MCF 10A (cell line): ENCODE results near the gene GPAT2. TPM values are rescaled to one million over a fixed set of nuclear protein-coding genes. Genes with fewer than 3 reads are reported as not detected.
A peak's percentile ranks its signal among the peaks of the same experiment; 100 is the strongest.
"Not testable (repeated sequence)": the region's sequence is repeated elsewhere in the genome, so short reads cannot be mapped to it uniquely, and the experiment has no call there.

Source experiments
- BruUV-seq: library from RNA; stranded (reverse); fragments of 400-500 nt; replicated peaks from 2 replicates; lab custom pipeline; 2021; lab: Mats Ljungman, UMichigan
- CTCF ChIA-PET: fragments of 300-600 bp; sonication (Branson Sonifier 250); formaldehyde crosslinking; extraction: SDS; loops from one replicate; lab custom pipeline; 2021; ENCODE audit warnings: antibody characterized with exemption, inconsistent platforms; lab: Yijun Ruan, JAX
- POLR2A ChIA-PET: fragments of 300-600, 350-650 bp; sonication (Branson Sonifier 250); formaldehyde crosslinking; extraction: SDS; loops from one replicate; lab custom pipeline; 2020; ENCODE audit warnings: antibody characterized with exemption, inconsistent platforms; lab: Yijun Ruan, JAX
- DNase-seq: peaks from one replicate; pipeline ENCODE4 v3.0.0-alpha.2; 2018; ENCODE audit not compliant: unreplicated experiment
- H3K27ac Mint-ChIP-seq: one replicate; pipeline ENCODE4 v1.8.0; 2022; ENCODE audit warnings: mild to moderate bottlenecking, low read depth, mixed read lengths; ENCODE audit not compliant: unreplicated experiment
- H3K27me3 Mint-ChIP-seq: one replicate; pipeline ENCODE4 v1.8.0; 2022; ENCODE audit warnings: mixed read lengths; ENCODE audit not compliant: insufficient read depth, unreplicated experiment
- H3K36me3 Mint-ChIP-seq: one replicate; pipeline ENCODE4 v1.8.0; 2022; ENCODE audit warnings: mild to moderate bottlenecking, moderate library complexity, mixed read lengths; ENCODE audit not compliant: insufficient read depth, unreplicated experiment
- H3K4me1 Mint-ChIP-seq: one replicate; pipeline ENCODE4 v1.8.0; 2022; ENCODE audit warnings: mixed read lengths; ENCODE audit not compliant: insufficient read depth, unreplicated experiment
- H3K4me3 Mint-ChIP-seq: one replicate; pipeline ENCODE4 v1.8.0; 2022; ENCODE audit warnings: mild to moderate bottlenecking, moderate library complexity, mixed read lengths; ENCODE audit not compliant: unreplicated experiment
- H3K9me3 Mint-ChIP-seq: one replicate; pipeline ENCODE4 v1.8.0; 2022; ENCODE audit warnings: mixed read lengths; ENCODE audit not compliant: unreplicated experiment
- CTCF ChIP-seq: fragments of 200-600 bp; IDR thresholded peaks from one replicate; pipeline ENCODE4 v1.8.0; 2022; ENCODE audit warnings: antibody characterized with exemption, mild to moderate bottlenecking; ENCODE audit not compliant: unreplicated experiment
- intact Hi-C: fragments of 100-400 bp; cut with micrococcal nuclease; formaldehyde crosslinking; loops from 2 replicates; pipeline ENCODE4 v1.14.1; 2022
- total RNA-seq: library from RNA; stranded (reverse); gene quantifications from 2 replicates; pipeline ENCODE4 v1.2.3, GENCODE V29; 2022

Gene GPAT2
- total RNA-seq, 1 experiment from 2014 or later: not detected

GRCh38 chr2:96025194-96025492 lies 9.6 kb downstream of the GPAT2 start:
- TF ChIP-seq CTCF: no peak
- Mint-ChIP-seq H3K4me3 (no peak overlapping the region), H3K27ac (no peak overlapping the region), H3K4me1 (peaks cover 5% of the 10 kb centered on the region), H3K9me3 (no peaks in the 10 kb centered on the region), H3K27me3 (no peaks in the 10 kb centered on the region), H3K36me3 (no peaks in the 10 kb centered on the region)
- CTCF ChIA-PET: interaction anchor here (0.6 to 5.1 kb wide), 4 partner anchors 33 to 481 kb away, joined by 3 to 54 read pairs (median 5); no protein-coding TSS in a partner anchor
- DNase-seq: no peak
- no TSS peak for BruUV-seq
- intact Hi-C loops: loop anchor here (10.0 kb wide), 1 partner anchor 150 kb away; no protein-coding TSS in a partner anchor
- POLR2A ChIA-PET: interaction anchor here (0.6 kb wide), 2 partner anchors 237 to 423 kb away, joined by 3 read pairs; no protein-coding TSS in a partner anchor

GRCh38 chr2:96024336-96025193 lies 10.2 kb downstream of the GPAT2 start:
- DNase-seq: no peak
- BruUV-seq: no TSS peak
- no peaks in the 10 kb centered on the region for H3K9me3 Mint-ChIP-seq
- no peak for TF ChIP-seq CTCF
- H3K27ac Mint-ChIP-seq: no peak overlapping the region
- H3K4me3 Mint-ChIP-seq: no peak overlapping the region
- H3K4me1 Mint-ChIP-seq: peaks cover 5% of the 10 kb centered on the region
- CTCF ChIA-PET: interaction anchor here (0.6 to 5.1 kb wide), 3 partner anchors 93 to 482 kb away, joined by 3 to 54 read pairs (median 5); no protein-coding TSS in a partner anchor
- no peaks in the 10 kb centered on the region for H3K27me3 Mint-ChIP-seq
- intact Hi-C loops: loop anchor here (10.0 kb wide), 1 partner anchor 150 kb away; no protein-coding TSS in a partner anchor
- POLR2A ChIA-PET: interaction anchor here (0.6 kb wide), 2 partner anchors 237 to 423 kb away, joined by 3 read pairs; no protein-coding TSS in a partner anchor
- H3K36me3 Mint-ChIP-seq: no peaks in the 10 kb centered on the region

GRCh38 chr2:96023701-96024100 lies 11.0 kb downstream of the GPAT2 start:
- CTCF ChIA-PET: interaction anchor here (0.6 to 5.1 kb wide), 4 partner anchors 94 to 155 kb away, joined by 3 to 54 read pairs (median 14); partner anchors contain the start of gene ADRA2B

GRCh38 chr2:96022701-96023447 lies 11.8 kb downstream of the GPAT2 start:
- not testable (repeated sequence) for H3K27me3 Mint-ChIP-seq, H3K4me3 Mint-ChIP-seq, H3K27ac Mint-ChIP-seq, H3K4me1 Mint-ChIP-seq, BruUV-seq, H3K36me3 Mint-ChIP-seq, H3K9me3 Mint-ChIP-seq
- peak; percentile 89 for TF ChIP-seq CTCF
- DNase-seq: peak; percentile 76
- ChIA-PET CTCF (interaction anchor here (0.6 to 5.1 kb wide), 37 partner anchors 8 to 543 kb away, joined by 3 to 54 read pairs (median 3); partner anchors contain the start of gene ADRA2B), POLR2A (interaction anchor here (0.7 to 1.6 kb wide), 2 partner anchors 185 to 237 kb away, joined by 3 to 5 read pairs; partner anchors contain the start of gene STARD7)
- intact Hi-C loops: loop anchor here (10.0 kb wide), 1 partner anchor 152 kb away; no protein-coding TSS in a partner anchor

More at GRCh38 chr2:96023701-96024100, 11.0 kb downstream of the GPAT2 start:
- not testable (repeated sequence) for H3K36me3 Mint-ChIP-seq, DNase-seq, H3K27ac Mint-ChIP-seq, H3K4me1 Mint-ChIP-seq, H3K4me3 Mint-ChIP-seq, BruUV-seq, H3K27me3 Mint-ChIP-seq, H3K9me3 Mint-ChIP-seq
- intact Hi-C loops: loop anchor here (10.0 kb wide), 1 partner anchor 151 kb away; no protein-coding TSS in a partner anchor
- POLR2A ChIA-PET: interaction anchor here (1.6 kb wide), 1 partner anchor 237 kb away, joined by 5 read pairs; no protein-coding TSS in a partner anchor

- not testable (repeated sequence) for BruUV-seq, H3K36me3 Mint-ChIP-seq, DNase-seq, H3K9me3 Mint-ChIP-seq, H3K4me1 Mint-ChIP-seq, H3K27me3 Mint-ChIP-seq, H3K4me3 Mint-ChIP-seq, H3K27ac Mint-ChIP-seq
- intact Hi-C loops: loop anchor here (10.0 kb wide), 1 partner anchor 153 kb away; no protein-coding TSS in a partner anchor
- ChIA-PET CTCF (interaction anchor here (0.6 to 5.1 kb wide), 34 partner anchors 8 to 543 kb away, joined by 3 to 54 read pairs (median 3); partner anchors contain the start of gene ADRA2B), POLR2A (interaction anchor here (1.6 kb wide), 1 partner anchor 238 kb away, joined by 5 read pairs; no protein-coding TSS in a partner anchor)
These were observed 12.6 kb downstream of the GPAT2 start for GRCh38 chr2:96022126-96022525.

- H3K36me3 Mint-ChIP-seq, POLR2A ChIA-PET, H3K4me3 Mint-ChIP-seq, H3K27me3 Mint-ChIP-seq, H3K27ac Mint-ChIP-seq, H3K4me1 Mint-ChIP-seq, H3K9me3 Mint-ChIP-seq, DNase-seq, BruUV-seq: not testable (repeated sequence)
- CTCF ChIA-PET: interaction anchor here (5.1 kb wide), 1 partner anchor 153 kb away, joined by 54 read pairs; no protein-coding TSS in a partner anchor
- intact Hi-C loops: loop anchor here (10.0 kb wide), 1 partner anchor 154 kb away; no protein-coding TSS in a partner anchor
These were observed 13.6 kb downstream of the GPAT2 start for GRCh38 chr2:96021142-96021541.
